Measurements from ENCODE around the gene RIMS3. TPM values are rescaled to one million over a fixed set of nuclear protein-coding genes. Genes with fewer than 3 reads are reported as not detected.

Gene RIMS3
- total RNA-seq, 1 donor from 2014 or later, result 17.2 TPM

DNA sequence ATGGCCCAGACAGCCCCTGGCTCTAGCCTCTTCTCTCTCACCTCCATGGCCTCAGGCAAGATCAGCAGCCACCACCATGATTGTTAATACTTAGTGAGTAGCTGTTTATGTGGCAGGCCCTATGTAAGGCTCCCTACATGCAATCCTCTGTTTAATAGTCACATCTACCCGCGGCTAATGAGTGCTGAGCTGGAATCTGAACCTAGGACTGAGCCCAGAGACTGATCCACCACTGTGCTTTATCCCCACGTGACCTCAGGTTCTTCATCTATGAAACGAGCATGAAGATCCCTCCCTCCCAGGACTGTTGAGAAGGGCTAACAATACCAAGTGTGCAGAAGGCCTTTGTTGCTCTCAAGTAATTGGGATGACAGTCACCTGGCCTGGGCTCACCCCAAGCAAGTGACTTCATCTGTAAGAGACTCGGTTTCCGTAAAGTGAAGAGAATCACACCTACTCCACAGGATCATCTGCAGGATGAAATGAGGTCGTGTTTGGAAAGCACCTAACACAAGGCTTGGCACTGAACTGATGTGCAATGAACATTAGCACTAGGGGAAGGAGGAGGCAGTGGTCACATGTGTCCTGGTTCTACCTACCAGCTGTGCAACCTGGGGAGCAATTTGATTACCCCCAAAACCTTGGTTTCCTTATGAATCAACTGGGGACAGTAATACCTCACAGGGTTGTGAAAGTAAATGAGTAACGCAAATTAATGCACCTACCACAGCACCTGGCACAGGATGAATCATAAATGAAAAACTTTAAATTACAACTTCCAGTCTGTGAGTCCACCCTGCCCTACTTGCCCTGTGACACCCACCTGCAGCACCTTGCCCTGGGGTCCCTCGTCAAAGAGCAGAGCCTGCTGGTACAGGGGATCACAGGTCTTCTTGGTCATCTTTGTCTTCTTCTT, 37.2 kb downstream of the RIMS3 start:
- DNase-seq (ENCODE audit: low spot score), result no peak
- Histone ChIP-seq H3K79me2 (ENCODE audit: low read depth) (no peaks in the 10 kb centered on the region), H3K9ac (no peak overlapping the region), H3F3A (ENCODE audit: low read depth) (no peaks in the 10 kb centered on the region), H4K20me1 (ENCODE audit: low read depth) (no peaks in the 10 kb centered on the region), H3K27me3 (no peaks in the 10 kb centered on the region), H3K36me3 (no peaks in the 10 kb centered on the region), H3K4me2 (no peak overlapping the region), H3K4me3 (no peak overlapping the region), H2AFZ (replicated peaks) (no peak overlapping the region), H3K4me1 (no peaks in the 10 kb centered on the region), H3K27ac (no peak overlapping the region), H3K9me3 (ENCODE audit: low read depth) (no peaks in the 10 kb centered on the region)
- Mint-ChIP-seq H3K4me3 (no peak overlapping the region), H3K27me3 (ENCODE audit: insufficient read depth, low read depth) (peaks cover 2% of the 10 kb centered on the region), H3K36me3 (peaks cover 2% of the 10 kb centered on the region), H3K4me1 (no peaks in the 10 kb centered on the region), H3K9me3 (no peaks in the 10 kb centered on the region), H3K27ac (peak overlapping the region; percentile 29)
- TF ChIP-seq, protein P1, sequence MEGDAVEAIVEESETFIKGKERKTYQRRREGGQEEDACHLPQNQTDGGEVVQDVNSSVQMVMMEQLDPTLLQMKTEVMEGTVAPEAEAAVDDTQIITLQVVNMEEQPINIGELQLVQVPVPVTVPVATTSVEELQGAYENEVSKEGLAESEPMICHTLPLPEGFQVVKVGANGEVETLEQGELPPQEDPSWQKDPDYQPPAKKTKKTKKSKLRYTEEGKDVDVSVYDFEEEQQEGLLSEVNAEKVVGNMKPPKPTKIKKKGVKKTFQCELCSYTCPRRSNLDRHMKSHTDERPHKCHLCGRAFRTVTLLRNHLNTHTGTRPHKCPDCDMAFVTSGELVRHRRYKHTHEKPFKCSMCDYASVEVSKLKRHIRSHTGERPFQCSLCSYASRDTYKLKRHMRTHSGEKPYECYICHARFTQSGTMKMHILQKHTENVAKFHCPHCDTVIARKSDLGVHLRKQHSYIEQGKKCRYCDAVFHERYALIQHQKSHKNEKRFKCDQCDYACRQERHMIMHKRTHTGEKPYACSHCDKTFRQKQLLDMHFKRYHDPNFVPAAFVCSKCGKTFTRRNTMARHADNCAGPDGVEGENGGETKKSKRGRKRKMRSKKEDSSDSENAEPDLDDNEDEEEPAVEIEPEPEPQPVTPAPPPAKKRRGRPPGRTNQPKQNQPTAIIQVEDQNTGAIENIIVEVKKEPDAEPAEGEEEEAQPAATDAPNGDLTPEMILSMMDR (IDR thresholded peaks at IDR 0.05), result no peak
- TF ChIP-seq EZH2phosphoT487 (IDR thresholded peaks at IDR 0.05) (no peak), EZH2 (IDR thresholded peaks at IDR 0.05) (no peak)

DNA sequence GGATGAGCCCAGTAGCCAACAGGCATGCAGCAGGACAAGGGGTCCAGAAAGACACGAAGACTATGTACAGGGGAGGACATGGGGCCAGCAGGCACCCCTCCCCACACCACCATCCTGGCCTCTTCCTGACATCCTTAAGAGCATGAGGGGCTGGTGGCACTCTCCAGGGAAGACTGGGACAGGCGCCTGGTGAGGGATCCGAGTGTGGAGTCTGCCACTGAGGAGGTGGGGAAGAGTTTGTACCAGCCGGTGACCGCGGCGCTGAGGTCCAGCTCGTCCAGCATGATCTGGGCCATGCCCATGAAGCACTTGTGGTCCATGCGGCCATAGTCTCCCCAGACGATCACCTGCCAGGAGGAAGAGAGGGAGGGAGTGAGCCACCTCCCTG, 39.1 kb downstream of the RIMS3 start:
- H3K9ac ChIP-seq, result no peak overlapping the region
- no peak overlapping the region for H3K4me2 ChIP-seq
- H3K79me2 ChIP-seq (ENCODE audit: low read depth), result no peaks in the 10 kb centered on the region
- H4K20me1 ChIP-seq (ENCODE audit: low read depth), result no peaks in the 10 kb centered on the region
- no peaks in the 10 kb centered on the region for H3K9me3 ChIP-seq (ENCODE audit: low read depth)
- H3K4me1 ChIP-seq, result no peaks in the 10 kb centered on the region
- H3F3A ChIP-seq (ENCODE audit: low read depth), result no peaks in the 10 kb centered on the region
- no peak overlapping the region for H3K4me3 ChIP-seq
- no peak for TF ChIP-seq EZH2phosphoT487 (IDR thresholded peaks at IDR 0.05)
- TF ChIP-seq EZH2 (IDR thresholded peaks at IDR 0.05), result no peak
- TF ChIP-seq, protein P1 (IDR thresholded peaks at IDR 0.05), result no peak
- H3K9me3 Mint-ChIP-seq, result no peaks in the 10 kb centered on the region
- DNase-seq (ENCODE audit: low spot score), result no peak
- H2AFZ ChIP-seq (replicated peaks), result no peak overlapping the region
- no peak overlapping the region for H3K27ac Mint-ChIP-seq
- peaks cover 6% of the 10 kb centered on the region for H3K27me3 Mint-ChIP-seq (ENCODE audit: insufficient read depth, low read depth)
- no peaks in the 10 kb centered on the region for H3K4me1 Mint-ChIP-seq
- no peak overlapping the region for H3K4me3 Mint-ChIP-seq
- no peaks in the 10 kb centered on the region for H3K27me3 ChIP-seq
- H3K27ac ChIP-seq, result no peak overlapping the region
- H3K36me3 Mint-ChIP-seq, result peaks cover 2% of the 10 kb centered on the region
- no peaks in the 10 kb centered on the region for H3K36me3 ChIP-seq

- no peak for DNase-seq (ENCODE audit: low spot score)
- peaks cover 6% of the 10 kb centered on the region for H3K27me3 Mint-ChIP-seq (ENCODE audit: insufficient read depth, low read depth)
Observed at GRCh38 chr1:40625476-40626382, 39.8 kb downstream of the RIMS3 start.

More at GRCh38 chr1:40625476-40626382, 39.8 kb downstream of the RIMS3 start:
- no peaks in the 10 kb centered on the region for H3K79me2 ChIP-seq (ENCODE audit: low read depth)
- H3K27me3 ChIP-seq, result no peaks in the 10 kb centered on the region
- Mint-ChIP-seq H3K9me3 (no peaks in the 10 kb centered on the region), H3K4me3 (no peak overlapping the region), H3K27ac (no peak overlapping the region), H3K36me3 (peaks cover 2% of the 10 kb centered on the region), H3K4me1 (no peaks in the 10 kb centered on the region)
- H3K4me3 ChIP-seq, result no peak overlapping the region
- H2AFZ ChIP-seq (replicated peaks), result no peak overlapping the region
- no peak overlapping the region for H3K9ac ChIP-seq
- TF ChIP-seq EZH2 (IDR thresholded peaks at IDR 0.05) (no peak), EZH2phosphoT487 (IDR thresholded peaks at IDR 0.05) (no peak)
- TF ChIP-seq, protein P1 (IDR thresholded peaks at IDR 0.05), result no peak
- H3K9me3 ChIP-seq (ENCODE audit: low read depth), result no peaks in the 10 kb centered on the region
- H3K36me3 ChIP-seq, result no peaks in the 10 kb centered on the region
- no peaks in the 10 kb centered on the region for H4K20me1 ChIP-seq (ENCODE audit: low read depth)
- no peak overlapping the region for H3K27ac ChIP-seq
- no peaks in the 10 kb centered on the region for H3F3A ChIP-seq (ENCODE audit: low read depth)
- no peak overlapping the region for H3K4me2 ChIP-seq
- H3K4me1 ChIP-seq, result no peaks in the 10 kb centered on the region
